HG02571 (cell line): Measurements from ENCODE around the gene PRKAR2B.
A peak's percentile ranks its signal among the peaks of the same experiment; 100 is the strongest.

Source experiments
- ATAC-seq: cut with Tn5 transposase; IDR thresholded peaks from one replicate; pipeline ENCODE4 v1.9.1; 2021; ENCODE audit warnings: mild to moderate bottlenecking, moderate library complexity; ENCODE audit not compliant: unreplicated experiment

The PRKAR2B gene

GRCh38 chr7:107044347-107045194 is at the start of gene PRKAR2B:
Gene PRKAR2B, plus strand, starts transcription at chr7:107044705. Its CDS starts 203 bp downstream, at chr7:107044908.
- ATAC-seq = peak; percentile 66

- ATAC-seq = no peak
Measured at GRCh38 chr7:106994833-106995232, 49.7 kb upstream of the PRKAR2B start.

- ATAC-seq = no peak
Measured at GRCh38 chr7:106997487-106998271, 46.8 kb upstream of the PRKAR2B start.

- no peak for ATAC-seq
Measured at GRCh38 chr7:106999023-106999422, 45.5 kb upstream of the PRKAR2B start.

- ATAC-seq = no peak
Measured at GRCh38 chr7:107001490-107001889, 43.0 kb upstream of the PRKAR2B start.

- no peak for ATAC-seq
Measured at GRCh38 chr7:107002126-107002525, 42.4 kb upstream of the PRKAR2B start.

- ATAC-seq = no peak
Measured at GRCh38 chr7:107002529-107002998, 41.9 kb upstream of the PRKAR2B start.

GRCh38 chr7:107007007-107007891 is 37.3 kb upstream of the PRKAR2B start:
- ATAC-seq = no peak

- no peak for ATAC-seq
Measured at GRCh38 chr7:107007892-107008287, 36.6 kb upstream of the PRKAR2B start.

- no peak for ATAC-seq
Measured at GRCh38 chr7:107009846-107010203, 34.7 kb upstream of the PRKAR2B start.

- no peak for ATAC-seq
Measured at GRCh38 chr7:107012691-107013090, 31.8 kb upstream of the PRKAR2B start.

- ATAC-seq = no peak
Measured at GRCh38 chr7:107014387-107015023, 30.0 kb upstream of the PRKAR2B start.

GRCh38 chr7:107016312-107016711 is 28.2 kb upstream of the PRKAR2B start:
- ATAC-seq = no peak

- ATAC-seq = no peak
Measured at GRCh38 chr7:107017965-107018719, 26.4 kb upstream of the PRKAR2B start.

- no peak for ATAC-seq
Measured at GRCh38 chr7:107020400-107020799, 24.1 kb upstream of the PRKAR2B start.

GRCh38 chr7:107021600-107021999 is 22.9 kb upstream of the PRKAR2B start:
- ATAC-seq = no peak

- ATAC-seq = no peak
Measured at GRCh38 chr7:107023522-107024151, 20.9 kb upstream of the PRKAR2B start.

GRCh38 chr7:107024906-107025305 is 19.6 kb upstream of the PRKAR2B start:
- no peak for ATAC-seq

- no peak for ATAC-seq
Measured at GRCh38 chr7:107025449-107026103, 18.9 kb upstream of the PRKAR2B start.
